IMR-90 (cell line): ENCODE data around the gene SARS1. TPM values are rescaled to one million over a fixed set of nuclear protein-coding genes. Genes with fewer than 3 reads are reported as not detected.

Experiments used
- ATAC-seq: fragments of 200-7000 bp; cut with Tn5 transposase; 2 replicates; pipeline ENCODE4 v1.9.1; 2020; ENCODE audit warnings: low read depth, mild to moderate bottlenecking, moderate library complexity
- BruUV-seq: library from RNA; stranded (reverse); fragments of 400-500 nt; replicated peaks from 2 replicates; lab custom pipeline; 2021; lab: Mats Ljungman, UMichigan
- CTCF ChIA-PET: fragments of 300-600 bp; formaldehyde crosslinking; extraction: SDS; loops from one replicate; lab custom pipeline; 2021; ENCODE audit warnings: antibody characterized with exemption; lab: Yijun Ruan, JAX
- POLR2A ChIA-PET: fragments of 300-600 bp; sonication (Branson Sonifier 250); formaldehyde crosslinking; loops from one replicate; lab custom pipeline; 2022; ENCODE audit warnings: antibody characterized with exemption; ENCODE audit not compliant: unreplicated experiment; lab: Charles Lee
- DNase-seq: peaks from one replicate; pipeline ENCODE4 v3.0.0; 2013
- H2AFZ ChIP-seq: replicated peaks from 2 replicates; pipeline ENCODE3; 2013; ENCODE audit warnings: low read length, mild to moderate bottlenecking; ENCODE audit not compliant: poor library complexity
- H2AK5ac ChIP-seq: 2 replicates; pipeline ENCODE4 v1.6.1; 2013; ENCODE audit warnings: low read depth, low read length, inconsistent platforms
- H2AK9ac ChIP-seq: replicated peaks from 2 replicates; pipeline ENCODE3; 2013; ENCODE audit warnings: mild to moderate bottlenecking, low read depth, low read length, moderate library complexity; ENCODE audit not compliant: poor library complexity
- H2BK120ac ChIP-seq: 2 replicates; pipeline ENCODE4 v1.6.1; 2013; ENCODE audit warnings: low read depth, low read length, inconsistent platforms
- H2BK15ac ChIP-seq: 3 replicates; pipeline ENCODE4 v1.6.1; 2013; ENCODE audit warnings: low read depth, low read length, inconsistent platforms
- H2BK20ac ChIP-seq: 2 replicates; pipeline ENCODE4 v1.6.1; 2013; ENCODE audit warnings: low read depth, mild to moderate bottlenecking, inconsistent platforms, low read length, moderate library complexity
- H2BK5ac ChIP-seq: 2 replicates; pipeline ENCODE4 v1.6.1; 2013; ENCODE audit warnings: mild to moderate bottlenecking, low read depth, low read length, inconsistent platforms; ENCODE audit not compliant: poor library complexity, severe bottlenecking
- H3K14ac ChIP-seq: replicated peaks from 2 replicates; pipeline ENCODE4 v1.6.1; 2013; ENCODE audit warnings: low read depth, low read length, inconsistent platforms
- H3K18ac ChIP-seq: 2 replicates; pipeline ENCODE4 v1.6.1; 2013; ENCODE audit warnings: low read depth, low read length, control low read depth
- H3K23ac ChIP-seq: 2 replicates; pipeline ENCODE4 v1.6.1; 2013; ENCODE audit warnings: low read depth, low read length, inconsistent platforms
- H3K27ac ChIP-seq: 2 replicates; pipeline ENCODE4 v1.5.1; 2013; ENCODE audit warnings: mild to moderate bottlenecking, control low read depth, low read length; ENCODE audit not compliant: insufficient read depth
- H3K27me3 ChIP-seq: 2 replicates; pipeline ENCODE4 v1.6.1; 2013; ENCODE audit warnings: low read length; ENCODE audit not compliant: control insufficient read depth, insufficient read depth
- H3K36me3 ChIP-seq: 2 replicates; pipeline ENCODE4 v1.6.1; 2013; ENCODE audit warnings: low read length, mixed read lengths; ENCODE audit not compliant: control insufficient read depth, insufficient read depth
- H3K4ac ChIP-seq: 2 replicates; pipeline ENCODE4 v1.6.1; 2013; ENCODE audit warnings: low read depth, low read length, inconsistent platforms
- H3K4me1 ChIP-seq: 2 replicates; pipeline ENCODE4 v1.6.1; 2013; ENCODE audit warnings: low read length, mixed read lengths; ENCODE audit not compliant: control insufficient read depth, insufficient read depth
- H3K4me2 ChIP-seq: 2 replicates; pipeline ENCODE4 v1.6.1; 2013; ENCODE audit warnings: low read depth, mild to moderate bottlenecking, control low read depth, low read length, moderate library complexity
- H3K4me3 ChIP-seq: 2 replicates; pipeline ENCODE4 v1.5.1; 2013; ENCODE audit warnings: low read depth, mild to moderate bottlenecking, control low read depth, low read length, moderate library complexity; ENCODE audit not compliant: insufficient read depth
- H3K56ac ChIP-seq: 2 replicates; pipeline ENCODE4 v1.6.1; 2013; ENCODE audit warnings: low read length, inconsistent platforms; ENCODE audit not compliant: insufficient read depth; ENCODE audit errors: extremely low read depth
- H3K79me1 ChIP-seq, 2 experiments: 2 replicates each; pipeline ENCODE4 v1.6.1; 2013; ENCODE audit warnings: low read length in 2 of 2, inconsistent platforms in 1 of 2, low read depth in 1 of 2
- H3K9ac ChIP-seq: 2 replicates; pipeline ENCODE4 v1.6.1; 2013; ENCODE audit warnings: low read depth, low read length, control low read depth
- H3K9me1 ChIP-seq: 2 replicates; pipeline ENCODE4 v1.6.1; 2013; ENCODE audit warnings: low read length, inconsistent platforms; ENCODE audit not compliant: insufficient read depth
- H3K9me3 ChIP-seq: 2 replicates; pipeline ENCODE4 v1.6.1; 2013; ENCODE audit warnings: low read length; ENCODE audit not compliant: control insufficient read depth, insufficient read depth
- H4K20me1 ChIP-seq: 2 replicates; pipeline ENCODE4 v1.6.1; 2013; ENCODE audit warnings: low read length, inconsistent platforms; ENCODE audit not compliant: insufficient read depth
- H4K5ac ChIP-seq: 2 replicates; pipeline ENCODE4 v1.6.1; 2013; ENCODE audit warnings: mild to moderate bottlenecking, low read depth, low read length, control low read depth
- H4K8ac ChIP-seq, 2 experiments: 2 replicates each; pipeline ENCODE4 v1.6.1; 2013; ENCODE audit warnings: low read depth in 2 of 2, low read length in 2 of 2, control low read depth in 1 of 2, inconsistent platforms in 1 of 2
- H4K91ac ChIP-seq: 2 replicates; pipeline ENCODE4 v1.6.1; 2013; ENCODE audit warnings: low read depth, low read length, inconsistent platforms; ENCODE audit not compliant: insufficient read depth
- FOS ChIP-seq: fragments of 150-350 bp; IDR thresholded peaks from 2 replicates; pipeline ENCODE4 v1.6.1; 2016; ENCODE audit warnings: low read depth, low read length
- MAZ ChIP-seq: IDR thresholded peaks from 2 replicates; pipeline ENCODE4 v1.6.1; 2012; ENCODE audit warnings: low read depth, mild to moderate bottlenecking, low read length, improper control_type of control experiment, moderate library complexity, borderline replicate concordance
- POLR2A ChIP-seq: IDR thresholded peaks from 2 replicates; pipeline ENCODE4 v1.6.1; 2012; ENCODE audit warnings: mild to moderate bottlenecking, low read depth, low read length
- WGBS, 2 experiments: methylation state at CpG; one replicate each; pipeline versions ENCODE4 v1.1.5 to v1.1.7; 2013; ENCODE audit warnings: missing lambda C conversion rate in 2 of 2; ENCODE audit not compliant: insufficient read length in 1 of 2; ENCODE audit errors: extremely low coverage in 2 of 2; 5-methylcytosine and 5-hydroxymethylcytosine counted together
- dilution Hi-C: fragments of 300-500 bp; cut with HindIII; formaldehyde crosslinking; loops from one replicate; pipeline ENCODE4 v1.14.3; 2018; ENCODE audit warnings: low sequenced_read_pairs; ENCODE audit not compliant: unreplicated experiment
- in situ Hi-C: fragments of 300-500 bp; cut with MboI; formaldehyde crosslinking; loops from 3 replicates; pipeline ENCODE4 v1.14.3; 2019; ENCODE audit warnings: low sequenced_read_pairs, inconsistent platforms, mixed read lengths
- intact Hi-C: fragments of 100-400 bp; cut with micrococcal nuclease; formaldehyde crosslinking; loops from 2 replicates; pipeline ENCODE4 v1.10.0; 2022
- polyA plus RNA-seq, 3 experiments: library from polyadenylated mRNA; depleted of rRNA; stranded (reverse); fragments of >200 nt; gene quantifications; 2 replicates each; pipeline ENCODE4 v1.2.3, GENCODE V29; 2012; ENCODE audit warnings: low replicate concordance in 1 of 3
- total RNA-seq: library from RNA; depleted of rRNA; stranded (reverse); fragments of >200 nt; gene quantifications from 2 replicates; pipeline ENCODE4 v1.2.3, GENCODE V29; 2012

SARS1 gene
- total and polyA plus RNA-seq, 2 of the 4 experiments (the other 2 are of a cell fraction), result 231 to 348 TPM

GRCh38 chr1:109259674-109260557 is 46.2 kb downstream of the SARS1 start:
- Histone ChIP-seq H2BK5ac (no peak overlapping the region), H3K56ac (no peak overlapping the region), H2BK15ac (no peak overlapping the region), H3K4ac (no peak overlapping the region), H2AFZ (no peak overlapping the region), H2AK5ac (no peak overlapping the region), H4K20me1 (no peaks in the 10 kb centered on the region), H2BK120ac (no peak overlapping the region), H3K27ac (no peak overlapping the region), H3K9me1 (no peaks in the 10 kb centered on the region; the same call in 1 of the 2 replicates), H2AK9ac (no peak overlapping the region), H4K5ac (no peak overlapping the region), H3K4me1 (no peaks in the 10 kb centered on the region), H3K27me3 (no peaks in the 10 kb centered on the region), H2BK20ac (no peak overlapping the region), H3K14ac (no peak overlapping the region), H3K9ac (no peak overlapping the region), H3K9me3 (no peaks in the 10 kb centered on the region), H3K79me1 (no peaks in the 10 kb centered on the region), H4K8ac (no peak overlapping the region), H3K23ac (no peak overlapping the region), H3K4me2 (no peak overlapping the region), H3K4me3 (no peak overlapping the region), H4K91ac (no peak overlapping the region), H3K18ac (no peak overlapping the region), H3K36me3 (no peaks in the 10 kb centered on the region)
- ChIA-PET POLR2A (no interaction called here), CTCF (interaction anchor here (0.9 kb wide), 1 partner anchor 137 kb away, joined by 3 read pairs; no protein-coding TSS in a partner anchor)
- DNase-seq (no peak), ATAC-seq (no peak)
- no TSS peak for BruUV-seq
- WGBS, 2 experiments, result 73% methylated on average over 3 of the region's 7 CpGs; no CpG with 5 or more reads in 1 of the 2 experiments
- in situ Hi-C loops, result loop anchor here (10.0 kb wide), 1 partner anchor 275 kb away; the partner anchor contains the start of gene GPR61
- TF ChIP-seq FOS (no peak), POLR2A (no peak), MAZ (no peak)
- dilution Hi-C loops, result no loop called here
- intact Hi-C loops, result loop anchor here (5.0 kb wide), 1 partner anchor 272 kb away; no protein-coding TSS in a partner anchor
